Activated T-helper 1 cell treated with anti-CD3 and anti-CD28 coated beads, Interleukin-2, amount 50 U/mL, for 16 hours (primary cell): ENCODE data around the gene AFP.

Experiments used
- DNase-seq, 2 donors: peaks; one replicate each; pipeline ENCODE4 v3.0.0-alpha.2; 2020; ENCODE audit warnings: low read depth in 1 of 2, low spot score in 1 of 2

The AFP gene

DNA sequence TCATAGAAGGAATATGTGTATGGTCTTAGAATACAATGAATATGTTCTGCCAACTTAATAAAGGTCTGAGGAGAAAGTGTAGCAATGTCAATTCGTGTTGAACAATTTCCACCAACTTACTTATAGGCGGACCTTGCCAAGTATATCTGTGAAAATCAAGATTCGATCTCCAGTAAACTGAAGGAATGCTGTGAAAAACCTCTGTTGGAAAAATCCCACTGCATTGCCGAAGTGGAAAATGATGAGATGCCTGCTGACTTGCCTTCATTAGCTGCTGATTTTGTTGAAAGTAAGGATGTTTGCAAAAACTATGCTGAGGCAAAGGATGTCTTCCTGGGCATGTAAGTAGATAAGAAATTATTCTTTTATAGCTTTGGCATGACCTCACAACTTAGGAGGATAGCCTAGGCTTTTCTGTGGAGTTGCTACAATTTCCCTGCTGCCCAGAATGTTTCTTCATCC, 22.7 kb upstream of the AFP start:
- no peak for DNase-seq

DNA sequence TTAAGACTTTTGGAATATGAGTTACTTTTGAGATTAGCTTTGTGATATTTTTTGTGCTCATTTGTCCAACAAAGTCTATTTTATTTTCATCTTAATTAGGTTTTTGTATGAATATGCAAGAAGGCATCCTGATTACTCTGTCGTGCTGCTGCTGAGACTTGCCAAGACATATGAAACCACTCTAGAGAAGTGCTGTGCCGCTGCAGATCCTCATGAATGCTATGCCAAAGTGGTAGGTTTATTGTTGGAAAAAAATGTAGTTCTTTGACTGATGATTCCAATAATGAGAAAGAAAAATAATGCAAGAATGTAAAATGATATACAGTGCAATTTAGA, 21.1 kb upstream of the AFP start:
- DNase-seq, result no peak

DNA sequence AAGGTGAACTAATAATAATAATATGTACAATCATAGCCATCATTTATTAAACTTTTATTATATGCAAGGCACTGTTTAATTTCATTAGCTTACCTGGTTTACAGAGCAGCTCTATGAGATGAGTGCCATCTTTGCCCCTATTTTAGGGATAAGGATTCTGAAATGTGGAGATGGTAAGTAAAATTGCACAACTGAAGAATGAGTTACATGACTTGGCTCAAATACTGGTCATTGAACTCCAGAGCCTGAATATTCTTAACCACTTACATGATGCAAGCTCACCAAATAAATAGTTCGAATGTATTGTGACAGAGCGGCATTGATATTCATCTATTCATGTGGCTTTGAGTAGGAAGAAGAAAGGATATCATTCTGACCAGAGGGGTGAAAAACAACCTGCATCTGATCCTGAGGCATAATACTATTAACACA, 20.2 kb upstream of the AFP start:
- DNase-seq, result no peak

DNA sequence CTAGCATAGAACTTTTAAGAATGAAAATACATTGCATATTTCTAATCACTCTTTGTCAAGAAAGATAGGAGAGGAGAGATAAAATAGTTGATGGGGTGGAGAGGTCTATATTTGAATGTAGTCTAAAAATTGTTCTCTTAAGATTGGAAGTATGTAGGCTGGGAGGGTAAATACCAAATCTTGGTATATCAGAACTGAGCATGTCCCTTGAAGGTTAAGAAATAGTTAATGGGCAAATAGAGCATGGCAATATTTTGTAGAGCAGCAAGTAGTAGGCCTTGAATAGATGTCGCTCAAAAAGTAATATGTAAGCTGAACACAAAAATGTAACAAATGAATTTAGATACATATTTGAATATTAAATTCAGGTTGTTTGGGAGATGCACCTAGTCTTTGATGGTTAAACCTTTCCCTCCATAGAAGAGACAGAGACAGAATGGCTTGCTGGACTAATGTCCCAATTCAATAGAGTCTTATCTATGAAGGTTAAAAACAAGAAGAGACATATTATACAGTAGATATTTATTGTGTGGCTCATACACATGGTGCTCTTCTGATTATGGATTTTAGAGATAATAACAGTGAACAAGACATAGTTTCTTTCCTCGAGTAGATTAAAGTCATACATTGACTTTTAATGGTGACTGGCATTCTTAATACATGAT, 19.5 kb upstream of the AFP start:
- no peak for DNase-seq

DNA sequence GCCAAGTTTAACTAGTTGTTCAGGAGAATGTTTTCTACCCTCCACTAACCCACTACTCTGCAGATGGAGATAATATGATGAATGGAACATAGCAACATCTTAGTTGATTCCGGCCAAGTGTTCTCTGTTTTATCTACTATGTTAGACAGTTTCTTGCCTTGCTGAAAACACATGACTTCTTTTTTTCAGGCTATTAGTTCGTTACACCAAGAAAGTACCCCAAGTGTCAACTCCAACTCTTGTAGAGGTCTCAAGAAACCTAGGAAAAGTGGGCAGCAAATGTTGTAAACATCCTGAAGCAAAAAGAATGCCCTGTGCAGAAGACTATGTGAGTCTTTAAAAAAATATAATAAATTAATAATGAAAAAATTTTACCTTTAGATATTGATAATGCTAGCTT, 18.7 kb upstream of the AFP start:
- no peak for DNase-seq

DNA sequence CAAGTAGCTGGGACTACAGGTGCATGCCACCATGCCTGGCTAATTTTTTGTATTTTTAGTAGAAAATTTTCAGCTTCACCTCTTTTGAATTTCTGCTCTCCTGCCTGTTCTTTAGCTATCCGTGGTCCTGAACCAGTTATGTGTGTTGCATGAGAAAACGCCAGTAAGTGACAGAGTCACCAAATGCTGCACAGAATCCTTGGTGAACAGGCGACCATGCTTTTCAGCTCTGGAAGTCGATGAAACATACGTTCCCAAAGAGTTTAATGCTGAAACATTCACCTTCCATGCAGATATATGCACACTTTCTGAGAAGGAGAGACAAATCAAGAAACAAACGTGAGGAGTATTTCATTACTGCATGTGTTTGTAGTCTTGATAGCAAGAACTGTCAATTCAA, 18.0 kb upstream of the AFP start:
- DNase-seq, result no peak

DNA sequence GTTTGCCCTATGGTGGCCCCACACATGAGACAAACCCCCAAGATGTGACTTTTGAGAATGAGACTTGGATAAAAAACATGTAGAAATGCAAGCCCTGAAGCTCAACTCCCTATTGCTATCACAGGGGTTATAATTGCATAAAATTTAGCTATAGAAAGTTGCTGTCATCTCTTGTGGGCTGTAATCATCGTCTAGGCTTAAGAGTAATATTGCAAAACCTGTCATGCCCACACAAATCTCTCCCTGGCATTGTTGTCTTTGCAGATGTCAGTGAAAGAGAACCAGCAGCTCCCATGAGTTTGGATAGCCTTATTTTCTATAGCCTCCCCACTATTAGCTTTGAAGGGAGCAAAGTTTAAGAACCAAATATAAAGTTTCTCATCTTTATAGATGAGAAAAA, 17.3 kb upstream of the AFP start:
- no peak for DNase-seq

DNA sequence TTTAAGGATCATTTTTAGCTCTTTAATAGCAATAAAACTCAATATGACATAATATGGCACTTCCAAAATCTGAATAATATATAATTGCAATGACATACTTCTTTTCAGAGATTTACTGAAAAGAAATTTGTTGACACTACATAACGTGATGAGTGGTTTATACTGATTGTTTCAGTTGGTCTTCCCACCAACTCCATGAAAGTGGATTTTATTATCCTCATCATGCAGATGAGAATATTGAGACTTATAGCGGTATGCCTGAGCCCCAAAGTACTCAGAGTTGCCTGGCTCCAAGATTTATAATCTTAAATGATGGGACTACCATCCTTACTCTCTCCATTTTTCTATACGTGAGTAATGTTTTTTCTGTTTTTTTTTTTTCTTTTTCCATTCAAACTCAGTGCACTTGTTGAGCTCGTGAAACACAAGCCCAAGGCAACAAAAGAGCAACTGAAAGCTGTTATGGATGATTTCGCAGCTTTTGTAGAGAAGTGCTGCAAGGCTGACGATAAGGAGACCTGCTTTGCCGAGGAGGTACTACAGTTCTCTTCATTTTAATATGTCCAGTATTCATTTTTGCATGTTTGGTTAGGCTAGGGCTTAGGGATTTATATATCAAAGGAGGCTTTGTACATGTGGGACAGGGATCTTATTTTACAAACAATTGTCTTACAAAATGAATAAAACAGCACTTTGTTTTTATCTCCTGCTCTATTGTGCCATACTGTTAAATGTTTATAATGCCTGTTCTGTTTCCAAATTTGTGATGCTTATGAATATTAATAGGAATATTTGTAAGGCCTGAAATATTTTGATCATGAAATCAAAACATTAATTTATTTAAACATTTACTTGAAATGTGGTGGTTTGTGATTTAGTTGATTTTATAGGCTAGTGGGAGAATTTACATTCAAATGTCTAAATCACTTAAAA, 16.6 kb upstream of the AFP start:
- no peak for DNase-seq

DNA sequence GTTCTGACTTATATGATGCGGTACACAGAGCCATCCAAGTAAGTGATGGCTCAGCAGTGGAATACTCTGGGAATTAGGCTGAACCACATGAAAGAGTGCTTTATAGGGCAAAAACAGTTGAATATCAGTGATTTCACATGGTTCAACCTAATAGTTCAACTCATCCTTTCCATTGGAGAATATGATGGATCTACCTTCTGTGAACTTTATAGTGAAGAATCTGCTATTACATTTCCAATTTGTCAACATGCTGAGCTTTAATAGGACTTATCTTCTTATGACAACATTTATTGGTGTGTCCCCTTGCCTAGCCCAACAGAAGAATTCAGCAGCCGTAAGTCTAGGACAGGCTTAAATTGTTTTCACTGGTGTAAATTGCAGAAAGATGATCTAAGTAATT, 15.4 kb upstream of the AFP start:
- DNase-seq, result no peak

DNA sequence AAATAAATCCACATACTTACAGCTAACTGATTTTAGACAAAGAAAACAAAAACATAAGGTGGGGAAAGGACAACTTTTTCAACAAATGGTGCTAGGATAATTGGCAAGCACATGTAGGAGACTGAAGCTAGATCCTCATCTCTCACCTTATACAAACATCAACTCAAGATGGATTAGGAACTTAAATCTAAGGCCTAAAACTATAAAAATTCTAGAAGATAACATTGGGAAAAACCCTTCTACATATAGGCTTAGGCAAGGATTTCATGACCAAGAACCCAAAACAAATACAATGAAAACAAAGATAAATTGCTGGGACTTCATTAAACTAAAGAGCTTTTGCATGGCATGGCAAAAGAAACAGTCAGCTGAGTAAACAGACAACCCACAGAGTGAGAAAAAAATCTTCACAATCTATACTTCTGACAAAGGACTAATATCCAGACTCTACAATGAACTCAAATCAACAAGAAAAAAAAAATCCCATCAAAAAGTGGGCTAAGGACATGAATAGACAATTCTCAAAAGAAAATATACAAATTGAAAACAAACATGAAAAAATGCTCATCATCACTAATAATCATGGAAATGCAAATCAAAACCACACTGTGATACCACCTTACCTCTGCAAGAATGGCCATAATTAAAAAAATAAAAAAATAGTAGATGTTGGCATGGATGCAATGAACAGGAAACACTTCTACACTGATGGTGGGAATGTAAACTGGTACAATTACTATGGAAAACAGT, 14.1 kb upstream of the AFP start:
- DNase-seq, result no peak

DNA sequence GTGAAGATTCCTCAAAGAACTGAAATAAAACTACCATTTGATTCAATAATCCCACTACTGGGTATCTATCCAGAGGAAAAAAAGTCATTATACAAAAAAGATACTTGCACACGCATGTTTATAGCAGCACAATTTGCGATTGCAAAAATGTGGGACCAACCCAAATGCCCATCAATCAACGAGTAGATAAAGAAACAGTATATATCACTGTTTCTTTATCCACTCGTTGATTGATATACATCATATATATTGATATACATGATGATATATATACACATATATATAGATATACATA, 13.6 kb upstream of the AFP start:
- DNase-seq, result no peak

DNA sequence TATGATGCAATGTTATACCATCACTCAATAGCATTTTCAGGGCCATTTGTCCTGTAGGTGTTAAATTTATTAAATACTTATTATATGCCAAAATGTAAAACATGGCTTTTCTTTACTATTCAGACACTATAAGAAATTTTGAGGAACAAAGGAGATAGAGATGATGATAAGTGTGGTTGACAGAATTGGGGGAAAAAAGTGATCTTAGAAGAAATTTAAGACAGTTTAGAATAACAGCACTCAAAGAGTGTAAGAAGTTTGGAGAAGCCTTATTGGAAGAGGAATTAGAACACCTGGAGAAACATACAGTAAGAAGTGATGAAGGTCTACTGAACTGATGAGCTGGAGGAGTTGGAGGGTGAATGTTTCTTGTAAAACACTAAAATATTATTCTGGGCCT, 12.8 kb upstream of the AFP start:
- no peak for DNase-seq

DNA sequence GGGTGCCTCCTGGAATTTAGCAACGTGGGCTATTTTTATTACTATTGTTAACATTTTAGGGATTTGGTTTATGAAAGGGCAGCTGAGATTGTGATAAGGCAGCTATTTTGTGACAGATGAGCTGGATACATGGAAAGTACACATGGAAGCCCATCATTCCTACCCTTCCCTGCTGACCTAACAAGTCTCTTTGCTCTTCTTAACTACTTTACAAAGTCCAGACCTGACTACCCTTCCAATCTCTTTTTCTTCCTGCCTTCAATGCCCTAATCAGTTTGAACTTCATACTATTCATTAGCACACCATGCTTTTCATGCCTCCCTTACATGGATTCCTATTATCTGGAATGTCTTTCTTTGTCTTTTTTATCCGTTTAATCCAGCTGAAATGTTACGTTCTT, 9.4 kb upstream of the AFP start:
- no peak for DNase-seq

DNA sequence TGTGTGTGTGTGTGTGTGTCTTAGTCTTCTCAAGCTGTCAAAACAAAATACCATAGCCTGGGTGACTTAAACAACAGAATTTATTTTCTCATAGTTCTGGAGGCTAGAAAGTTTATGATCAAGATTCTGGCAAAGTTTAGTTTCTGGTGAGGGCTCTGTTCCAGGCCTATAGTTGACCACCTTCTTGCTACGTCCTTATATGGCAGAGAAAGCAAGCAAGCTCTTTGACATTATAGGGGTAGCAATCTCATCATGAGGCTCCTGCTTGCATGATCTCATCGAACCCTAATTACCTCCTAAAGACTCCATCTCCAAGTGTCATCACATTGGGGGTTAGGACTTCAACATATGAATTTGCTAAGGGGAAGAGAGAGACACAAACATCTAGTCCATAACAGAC, 6.9 kb upstream of the AFP start:
- DNase-seq, result no peak

DNA sequence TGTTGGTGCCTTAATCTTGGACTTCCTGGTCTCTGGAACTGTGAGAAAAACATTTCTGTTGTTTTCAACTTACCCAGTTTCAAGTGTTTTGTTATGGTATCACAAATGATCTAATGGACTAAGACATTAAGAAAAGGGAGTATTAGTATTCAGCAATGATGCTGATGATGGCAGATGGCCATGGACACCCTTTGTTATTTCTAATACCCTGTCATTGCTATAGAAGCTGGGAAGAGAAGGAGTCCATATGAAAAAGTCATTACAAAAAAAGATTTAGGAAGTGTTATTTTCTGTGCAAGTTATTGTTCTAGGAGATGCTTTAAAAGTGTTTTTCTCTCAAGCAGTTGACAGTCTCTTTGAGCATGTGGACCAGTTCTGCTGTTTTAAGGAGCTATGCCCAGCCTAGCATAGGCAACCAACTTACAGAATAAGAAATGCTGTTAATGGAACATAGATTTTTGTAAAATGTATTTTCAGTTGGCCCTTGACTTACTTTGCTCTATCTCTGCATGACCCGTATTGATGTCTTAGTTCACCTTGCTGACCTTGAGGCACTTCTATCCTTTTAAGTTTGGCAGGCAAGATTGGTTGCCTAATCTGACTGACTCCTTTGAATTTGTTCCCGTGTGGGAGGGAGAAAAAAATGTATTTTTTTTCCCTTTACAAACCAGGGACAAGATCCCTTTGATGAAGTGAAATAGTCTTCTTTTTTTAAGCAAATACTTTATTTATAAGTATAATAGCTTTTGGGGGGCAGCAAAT, 6.0 kb upstream of the AFP start:
- no peak for DNase-seq

DNA sequence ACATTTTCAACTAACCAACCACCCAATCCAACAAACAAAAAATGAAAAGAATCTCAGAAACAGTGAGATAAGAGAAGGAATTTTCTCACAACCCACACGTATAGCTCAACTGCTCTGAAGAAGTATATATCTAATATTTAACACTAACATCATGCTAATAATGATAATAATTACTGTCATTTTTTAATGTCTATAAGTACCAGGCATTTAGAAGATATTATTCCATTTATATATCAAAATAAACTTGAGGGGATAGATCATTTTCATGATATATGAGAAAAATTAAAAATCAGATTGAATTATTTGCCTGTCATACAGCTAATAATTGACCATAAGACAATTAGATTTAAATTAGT, 4.2 kb upstream of the AFP start:
- DNase-seq, result no peak

DNA sequence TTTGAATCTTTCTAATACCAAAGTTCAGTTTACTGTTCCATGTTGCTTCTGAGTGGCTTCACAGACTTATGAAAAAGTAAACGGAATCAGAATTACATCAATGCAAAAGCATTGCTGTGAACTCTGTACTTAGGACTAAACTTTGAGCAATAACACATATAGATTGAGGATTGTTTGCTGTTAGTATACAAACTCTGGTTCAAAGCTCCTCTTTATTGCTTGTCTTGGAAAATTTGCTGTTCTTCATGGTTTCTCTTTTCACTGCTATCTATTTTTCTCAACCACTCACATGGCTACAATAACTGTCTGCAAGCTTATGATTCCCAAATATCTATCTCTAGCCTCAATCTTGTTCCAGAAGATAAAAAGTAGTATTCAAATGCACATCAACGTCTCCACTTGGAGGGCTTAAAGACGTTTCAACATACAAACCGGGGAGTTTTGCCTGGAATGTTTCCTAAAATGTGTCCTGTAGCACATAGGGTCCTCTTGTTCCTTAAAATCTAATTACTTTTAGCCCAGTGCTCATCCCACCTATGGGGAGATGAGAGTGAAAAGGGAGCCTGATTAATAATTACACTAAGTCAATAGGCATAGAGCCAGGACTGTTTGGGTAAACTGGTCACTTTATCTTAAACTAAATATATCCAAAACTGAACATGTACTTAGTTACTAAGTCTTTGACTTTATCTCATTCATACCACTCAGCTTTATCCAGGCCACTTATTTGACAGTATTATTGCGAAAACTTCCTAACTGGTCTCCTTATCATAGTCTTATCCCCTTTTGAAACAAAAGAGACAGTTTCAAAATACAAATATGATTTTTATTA, 3.6 kb upstream of the AFP start:
- DNase-seq, result no peak

DNA sequence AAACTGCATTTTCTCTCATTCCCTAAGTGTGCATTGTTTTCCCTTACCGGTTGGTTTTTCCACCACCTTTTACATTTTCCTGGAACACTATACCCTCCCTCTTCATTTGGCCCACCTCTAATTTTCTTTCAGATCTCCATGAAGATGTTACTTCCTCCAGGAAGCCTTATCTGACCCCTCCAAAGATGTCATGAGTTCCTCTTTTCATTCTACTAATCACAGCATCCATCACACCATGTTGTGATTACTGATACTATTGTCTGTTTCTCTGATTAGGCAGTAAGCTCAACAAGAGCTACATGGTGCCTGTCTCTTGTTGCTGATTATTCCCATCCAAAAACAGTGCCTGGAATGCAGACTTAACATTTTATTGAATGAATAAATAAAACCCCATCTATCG, 2.9 kb upstream of the AFP start:
- no peak for DNase-seq

DNA sequence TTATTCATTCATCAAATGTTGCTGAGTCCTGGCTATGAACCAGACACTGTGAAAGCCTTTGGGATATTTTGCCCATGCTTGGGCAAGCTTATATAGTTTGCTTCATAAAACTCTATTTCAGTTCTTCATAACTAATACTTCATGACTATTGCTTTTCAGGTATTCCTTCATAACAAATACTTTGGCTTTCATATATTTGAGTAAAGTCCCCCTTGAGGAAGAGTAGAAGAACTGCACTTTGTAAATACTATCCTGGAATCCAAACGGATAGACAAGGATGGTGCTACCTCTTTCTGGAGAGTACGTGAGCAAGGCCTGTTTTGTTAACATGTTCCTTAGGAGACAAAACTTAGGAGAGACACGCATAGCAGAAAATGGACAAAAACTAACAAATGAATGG, 1.7 kb upstream of the AFP start:
- no peak for DNase-seq

DNA sequence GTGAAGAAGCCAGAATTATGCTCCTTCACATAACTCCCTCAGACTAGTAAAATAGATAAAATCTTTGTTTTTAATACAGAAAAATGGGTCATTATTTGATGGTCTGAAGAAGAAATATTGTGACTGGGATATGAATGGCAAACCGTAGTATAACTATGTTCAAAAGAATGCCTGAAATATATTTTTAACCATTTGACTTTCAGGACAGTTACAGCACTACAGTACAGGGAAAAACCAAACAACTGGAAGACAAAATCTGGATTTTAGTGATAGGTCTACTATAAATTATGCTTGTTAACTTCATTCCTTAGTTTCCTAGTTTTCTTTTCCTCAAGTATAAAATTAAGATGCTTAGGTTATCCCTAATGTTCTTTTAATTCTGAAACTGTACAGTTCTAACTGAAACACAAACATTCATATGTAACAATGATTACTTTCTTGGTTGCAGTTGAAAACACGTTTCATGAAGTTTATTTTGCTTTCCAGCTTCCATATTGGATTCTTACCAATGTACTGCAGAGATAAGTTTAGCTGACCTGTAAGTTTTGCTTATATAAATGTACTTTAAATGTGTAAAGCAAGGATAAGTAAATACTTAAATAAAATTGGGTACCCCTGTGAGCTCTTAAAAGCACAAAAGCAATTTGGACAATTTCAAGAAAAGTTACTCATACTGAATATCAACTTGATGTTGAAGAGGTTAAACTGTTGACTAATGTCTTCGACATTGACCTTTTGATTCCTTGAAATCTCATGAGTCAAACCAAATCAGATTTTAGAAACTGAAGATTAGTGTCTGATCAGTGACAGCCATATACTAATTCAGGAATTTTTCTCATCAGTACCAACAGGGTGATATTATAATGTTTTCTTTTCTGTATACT, 895 bp downstream of the AFP start:
- DNase-seq, result no peak
